K562 (cell line): ENCODE results near the gene SCAPER. TPM values are rescaled to one million over a fixed set of nuclear protein-coding genes. Genes with fewer than 3 reads are reported as not detected.
A peak's percentile ranks its signal among the peaks of the same experiment; 100 is the strongest.

ENCODE experiments used
- ARID2 ChIP-seq: fragments of 450-650 bp; IDR thresholded peaks from 2 replicates; pipeline ENCODE4 v1.6.1; 2017; ENCODE audit warnings: antibody characterized with exemption, mild to moderate bottlenecking
- CREM ChIP-seq: IDR thresholded peaks from 2 replicates; pipeline ENCODE4 v1.6.1; 2014; ENCODE audit warnings: antibody characterized with exemption, low read depth
- ESRRA ChIP-seq: fragments of 450-650 bp; IDR thresholded peaks from 2 replicates; pipeline ENCODE4 v1.6.1; 2014; ENCODE audit warnings: low read depth, mild to moderate bottlenecking, moderate library complexity, borderline replicate concordance
- PATZ1 ChIP-seq: fragments of 250-450 bp; sonication (Bioruptor Pico); IDR thresholded peaks from 2 replicates; pipeline ENCODE4 v1.5.0; 2020; ENCODE audit warnings: mild to moderate bottlenecking, borderline replicate concordance
- PBX2 ChIP-seq, 2 experiments: IDR thresholded peaks in 1 of 2; conservative IDR thresholded peaks in 1 of 2; 2 replicates each; pipeline ENCODE4 v1.6.1; 2016; ENCODE audit warnings: low read depth in 2 of 2, mild to moderate bottlenecking in 1 of 2, missing compliant biosample characterization in 1 of 2, missing genetic modification characterization in 1 of 2, moderate library complexity in 1 of 2
- RAD21 ChIP-seq, 2 experiments: fragments of 250-450 bp in 1 of 2; fragments of 450-650 bp in 1 of 2; sonication (Bioruptor Pico) in 1 of 2; formaldehyde crosslinking in 1 of 2; IDR thresholded peaks in 1 of 2; conservative IDR thresholded peaks in 1 of 2; 2 replicates each; pipeline versions ENCODE4 v1.4.0 to v1.8.0; 2020 to 2022; ENCODE audit warnings: mild to moderate bottlenecking in 2 of 2, moderate library complexity in 1 of 2
- SMC3 ChIP-seq: conservative IDR thresholded peaks from 2 replicates; pipeline ENCODE4 v1.6.1; 2011; ENCODE audit warnings: low read depth, low read length, improper control_type of control experiment; ENCODE audit not compliant: insufficient read depth
- TFAP4 ChIP-seq: sonication (generic); formaldehyde crosslinking; IDR thresholded peaks from 2 replicates; pipeline ENCODE4 v1.8.0; 2022; ENCODE audit warnings: missing genetic modification reagents, mild to moderate bottlenecking, moderate library complexity, borderline replicate concordance
- ZNF263 ChIP-seq: sonication (generic); formaldehyde crosslinking; IDR thresholded peaks from 2 replicates; pipeline ENCODE4 v1.8.0; 2022; ENCODE audit warnings: mild to moderate bottlenecking, missing genetic modification reagents, borderline replicate concordance
- polyA plus RNA-seq, 8 experiments: library from polyadenylated mRNA; depleted of rRNA in 4 of 8; stranded (reverse) in 5 of 8; unstranded in 3 of 8; fragments of >200 nt; fragmentation: Nextera tagmentation in 2 of 8; fragmentation: Illumina TruSeq in 1 of 8; extraction: Ambion mirVana in 2 of 8; extraction: Trizol in 1 of 8; gene quantifications; 2 replicates each; pipeline versions ENCODE4 v1.2.1 to v1.2.3, GENCODE V29; 2011 to 2014; ENCODE audit warnings: inconsistent platforms in 1 of 8, missing spikeins in 1 of 8
- total RNA-seq, 7 experiments: library from RNA; depleted of rRNA in 6 of 7; stranded (reverse); fragments of >200 nt in 6 of 7; fragmentation: Illumina TruSeq in 2 of 7; extraction: Trizol in 2 of 7; gene quantifications; 2 replicates each; pipeline versions ENCODE4 v1.2.1 to v1.2.3, GENCODE V29; 2011 to 2021; ENCODE audit warnings: low replicate concordance in 1 of 7
- TF ChIP-seq, protein P1 (sequence below): sonication (generic); formaldehyde crosslinking; IDR thresholded peaks from 2 replicates; pipeline ENCODE4 v1.8.1; 2022; ENCODE audit warnings: missing genetic modification reagents
- TF ChIP-seq, protein P2 (sequence below): fragments of 450-650 bp; formaldehyde crosslinking; IDR thresholded peaks from 2 replicates; pipeline ENCODE4 v1.4.0; 2020; ENCODE audit warnings: mild to moderate bottlenecking, moderate library complexity
- TF ChIP-seq, protein P3 (sequence below): IDR thresholded peaks from 3 replicates; pipeline ENCODE4 v1.6.1; 2011; ENCODE audit warnings: borderline replicate concordance, mild to moderate bottlenecking, moderate library complexity; ENCODE audit not compliant: insufficient read length; ENCODE audit errors: extremely low read depth

SCAPER gene
- total and polyA plus RNA-seq, 9 of the 15 experiments (the other 6 are each of a cell fraction or from before 2014, with no cell fraction given), result 1.3 to 5.7 (median 3.2) TPM

DNA sequence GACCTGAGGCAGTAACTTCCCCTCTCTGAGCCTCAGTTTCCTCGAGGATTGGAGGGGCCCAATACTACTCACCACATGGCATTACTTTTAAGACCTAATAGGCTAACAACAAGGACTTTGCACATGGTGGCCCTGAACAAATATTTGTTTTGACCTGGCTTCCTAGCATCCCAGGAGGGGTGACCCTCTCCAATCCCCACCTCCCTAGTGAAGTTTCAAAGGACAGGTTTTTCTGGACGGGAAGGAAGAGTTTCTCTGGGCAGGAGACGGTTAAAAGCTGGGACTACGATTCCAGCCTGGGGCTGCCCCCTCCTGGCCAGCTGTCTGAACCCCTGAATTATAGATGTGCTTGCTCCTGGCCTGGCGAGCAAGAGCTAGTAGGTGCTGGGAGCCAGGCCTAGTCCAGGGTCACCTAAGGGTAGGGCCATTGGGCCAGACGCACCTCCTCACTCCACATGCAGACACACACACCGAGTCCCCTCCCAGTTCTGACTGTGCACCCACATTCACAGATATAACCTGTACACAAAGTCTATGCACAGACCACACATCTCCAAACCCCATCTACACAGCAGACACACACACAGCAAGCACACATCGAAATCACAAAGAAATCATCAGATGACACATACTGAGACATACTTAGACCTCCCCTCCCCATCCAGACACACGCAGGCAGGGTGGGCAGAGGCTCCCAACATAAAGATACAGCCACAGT, 571.3 kb downstream of the SCAPER start (continued):
- TF ChIP-seq PBX2 (CRISPR knock-in tag; IDR thresholded peaks at IDR 0.05; ENCODE audit: low read depth) (no peak), PBX2 (tag; conservative IDR thresholded peaks at IDR 0.05; ENCODE audit: low read depth) (0 out of 2 replicates have a peak, but pooled peaks have one; percentile 12), CREM (0 out of 2 replicates have a peak, but pooled peaks have one; percentile 13), ZNF263 (CRISPR knock-in tag) (0 out of 2 replicates have a peak, but pooled peaks have one; percentile 26), ARID2 (0 out of 2 replicates have a peak, but pooled peaks have one; percentile 12), TFAP4 (CRISPR knock-in tag) (peak; percentile 56; the same call in 1 of the 2 replicates), RAD21 (CRISPR knock-in tag; conservative IDR thresholded peaks at IDR 0.05 in 1 of 2, IDR thresholded peaks at IDR 0.05 in 1 of 2) (peak; percentile 58 to 81), ESRRA (no peak), PATZ1 (CRISPR knock-in tag) (no peak), SMC3 (peak; percentile 51)
- TF ChIP-seq, protein P1, sequence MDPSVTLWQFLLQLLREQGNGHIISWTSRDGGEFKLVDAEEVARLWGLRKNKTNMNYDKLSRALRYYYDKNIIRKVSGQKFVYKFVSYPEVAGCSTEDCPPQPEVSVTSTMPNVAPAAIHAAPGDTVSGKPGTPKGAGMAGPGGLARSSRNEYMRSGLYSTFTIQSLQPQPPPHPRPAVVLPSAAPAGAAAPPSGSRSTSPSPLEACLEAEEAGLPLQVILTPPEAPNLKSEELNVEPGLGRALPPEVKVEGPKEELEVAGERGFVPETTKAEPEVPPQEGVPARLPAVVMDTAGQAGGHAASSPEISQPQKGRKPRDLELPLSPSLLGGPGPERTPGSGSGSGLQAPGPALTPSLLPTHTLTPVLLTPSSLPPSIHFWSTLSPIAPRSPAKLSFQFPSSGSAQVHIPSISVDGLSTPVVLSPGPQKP, result no peak
- TF ChIP-seq, protein P2, sequence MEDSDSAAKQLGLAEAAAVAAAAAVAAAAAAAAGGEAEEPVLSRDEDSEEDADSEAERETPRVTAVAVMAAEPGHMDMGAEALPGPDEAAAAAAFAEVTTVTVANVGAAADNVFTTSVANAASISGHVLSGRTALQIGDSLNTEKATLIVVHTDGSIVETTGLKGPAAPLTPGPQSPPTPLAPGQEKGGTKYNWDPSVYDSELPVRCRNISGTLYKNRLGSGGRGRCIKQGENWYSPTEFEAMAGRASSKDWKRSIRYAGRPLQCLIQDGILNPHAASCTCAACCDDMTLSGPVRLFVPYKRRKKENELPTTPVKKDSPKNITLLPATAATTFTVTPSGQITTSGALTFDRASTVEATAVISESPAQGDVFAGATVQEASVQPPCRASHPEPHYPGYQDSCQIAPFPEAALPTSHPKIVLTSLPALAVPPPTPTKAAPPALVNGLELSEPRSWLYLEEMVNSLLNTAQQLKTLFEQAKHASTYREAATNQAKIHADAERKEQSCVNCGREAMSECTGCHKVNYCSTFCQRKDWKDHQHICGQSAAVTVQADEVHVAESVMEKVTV, result 0 out of 2 replicates have a peak, but pooled peaks have one; percentile 27
- TF ChIP-seq, protein P3, sequence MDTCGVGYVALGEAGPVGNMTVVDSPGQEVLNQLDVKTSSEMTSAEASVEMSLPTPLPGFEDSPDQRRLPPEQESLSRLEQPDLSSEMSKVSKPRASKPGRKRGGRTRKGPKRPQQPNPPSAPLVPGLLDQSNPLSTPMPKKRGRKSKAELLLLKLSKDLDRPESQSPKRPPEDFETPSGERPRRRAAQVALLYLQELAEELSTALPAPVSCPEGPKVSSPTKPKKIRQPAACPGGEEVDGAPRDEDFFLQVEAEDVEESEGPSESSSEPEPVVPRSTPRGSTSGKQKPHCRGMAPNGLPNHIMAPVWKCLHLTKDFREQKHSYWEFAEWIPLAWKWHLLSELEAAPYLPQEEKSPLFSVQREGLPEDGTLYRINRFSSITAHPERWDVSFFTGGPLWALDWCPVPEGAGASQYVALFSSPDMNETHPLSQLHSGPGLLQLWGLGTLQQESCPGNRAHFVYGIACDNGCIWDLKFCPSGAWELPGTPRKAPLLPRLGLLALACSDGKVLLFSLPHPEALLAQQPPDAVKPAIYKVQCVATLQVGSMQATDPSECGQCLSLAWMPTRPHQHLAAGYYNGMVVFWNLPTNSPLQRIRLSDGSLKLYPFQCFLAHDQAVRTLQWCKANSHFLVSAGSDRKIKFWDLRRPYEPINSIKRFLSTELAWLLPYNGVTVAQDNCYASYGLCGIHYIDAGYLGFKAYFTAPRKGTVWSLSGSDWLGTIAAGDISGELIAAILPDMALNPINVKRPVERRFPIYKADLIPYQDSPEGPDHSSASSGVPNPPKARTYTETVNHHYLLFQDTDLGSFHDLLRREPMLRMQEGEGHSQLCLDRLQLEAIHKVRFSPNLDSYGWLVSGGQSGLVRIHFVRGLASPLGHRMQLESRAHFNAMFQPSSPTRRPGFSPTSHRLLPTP, result no peak
